H9 (cell line): ENCODE data around the gene UBE3A. TPM values are rescaled to one million over a fixed set of nuclear protein-coding genes. Genes with fewer than 3 reads are reported as not detected.

Source experiments
- DNase-seq: peaks from one replicate; pipeline ENCODE4 v3.0.0-alpha.2; 2017
- H2AFZ ChIP-seq: one replicate; pipeline ENCODE4 v1.6.1; 2013; ENCODE audit warnings: mild to moderate bottlenecking, low read length, control low read depth, moderate library complexity
- H2AK5ac ChIP-seq: 2 replicates; pipeline ENCODE4 v1.6.1; 2013; ENCODE audit warnings: low read length, control low read depth, mixed read lengths; ENCODE audit not compliant: insufficient read length
- H2BK120ac ChIP-seq: one replicate; pipeline ENCODE4 v1.6.1; 2013; ENCODE audit warnings: low read depth, mild to moderate bottlenecking, low read length, control low read depth, inconsistent platforms; ENCODE audit not compliant: poor library complexity, severe bottlenecking
- H2BK12ac ChIP-seq: 2 replicates; pipeline ENCODE4 v1.6.1; 2013; ENCODE audit warnings: low read length, control low read depth, mixed read lengths, low read depth; ENCODE audit not compliant: insufficient read length
- H2BK15ac ChIP-seq: 2 replicates; pipeline ENCODE4 v1.6.1; 2013; ENCODE audit warnings: low read depth, low read length, control low read depth
- H2BK20ac ChIP-seq: one replicate; pipeline ENCODE4 v1.6.1; 2013; ENCODE audit warnings: low read depth, mild to moderate bottlenecking, low read length, control low read depth, inconsistent platforms; ENCODE audit not compliant: poor library complexity, severe bottlenecking
- H2BK5ac ChIP-seq: 2 replicates; pipeline ENCODE4 v1.6.1; 2013; ENCODE audit warnings: low read length, control low read depth, mixed read lengths; ENCODE audit not compliant: insufficient read length
- H3K14ac ChIP-seq: 2 replicates; pipeline ENCODE4 v1.6.1; 2013; ENCODE audit warnings: low read length, control low read depth; ENCODE audit not compliant: insufficient read depth
- H3K18ac ChIP-seq: 2 replicates; pipeline ENCODE4 v1.6.1; 2013; ENCODE audit warnings: low read depth, mild to moderate bottlenecking, mixed read lengths, low read length, control low read depth; ENCODE audit not compliant: insufficient read length
- H3K23ac ChIP-seq: 2 replicates; pipeline ENCODE4 v1.6.1; 2013; ENCODE audit warnings: low read length, control low read depth, mixed read lengths, low read depth; ENCODE audit not compliant: insufficient read length
- H3K23me2 ChIP-seq: 2 replicates; pipeline ENCODE4 v1.6.1; 2013; ENCODE audit warnings: low read depth, mild to moderate bottlenecking, mixed read lengths, low read length, control low read depth; ENCODE audit not compliant: insufficient read length, poor library complexity, severe bottlenecking
- H3K27ac ChIP-seq: 2 replicates; pipeline ENCODE4 v1.5.1; 2013; ENCODE audit warnings: low read length, control low read depth, mixed read lengths, low read depth; ENCODE audit not compliant: insufficient read length
- H3K27me3 ChIP-seq: 2 replicates; pipeline ENCODE4 v1.6.1; 2013; ENCODE audit warnings: low read length, control low read depth, inconsistent platforms; ENCODE audit not compliant: insufficient read depth
- H3K4ac ChIP-seq: 2 replicates; pipeline ENCODE4 v1.6.1; 2013; ENCODE audit warnings: low read depth, mild to moderate bottlenecking, control low read depth, inconsistent platforms, low read length, moderate library complexity
- H3K4me1 ChIP-seq: 2 replicates; pipeline ENCODE4 v1.6.1; 2013; ENCODE audit warnings: low read length, control low read depth, inconsistent platforms; ENCODE audit not compliant: insufficient read depth
- H3K4me2 ChIP-seq: 2 replicates; pipeline ENCODE4 v1.6.1; 2013; ENCODE audit warnings: low read length, control low read depth, mixed read lengths; ENCODE audit not compliant: insufficient read length, insufficient read depth
- H3K56ac ChIP-seq: 2 replicates; pipeline ENCODE4 v1.6.1; 2013; ENCODE audit warnings: low read depth, mild to moderate bottlenecking, mixed read lengths, low read length, control low read depth; ENCODE audit not compliant: insufficient read length
- H3K79me1 ChIP-seq: 2 replicates; pipeline ENCODE4 v1.6.1; 2013; ENCODE audit warnings: low read depth, mild to moderate bottlenecking, moderate library complexity, low read length, control low read depth, inconsistent platforms; ENCODE audit not compliant: insufficient read depth, poor library complexity, severe bottlenecking
- H3K79me2 ChIP-seq: 2 replicates; pipeline ENCODE4 v1.6.1; 2013; ENCODE audit warnings: low read length, control low read depth, inconsistent platforms; ENCODE audit not compliant: insufficient read depth
- H3K9ac ChIP-seq: 2 replicates; pipeline ENCODE4 v1.6.1; 2013; ENCODE audit warnings: low read length, control low read depth, mixed read lengths; ENCODE audit not compliant: insufficient read length; ENCODE audit errors: extremely low read depth
- H3K9me3 ChIP-seq: one replicate; pipeline ENCODE4 v1.6.1; 2013; ENCODE audit warnings: low read depth, low read length, inconsistent platforms; ENCODE audit not compliant: control insufficient read depth
- H3T11ph ChIP-seq: one replicate; pipeline ENCODE4 v1.6.1; 2013; ENCODE audit warnings: mild to moderate bottlenecking, low read length, control low read depth, inconsistent platforms
- H4K20me1 ChIP-seq: one replicate; pipeline ENCODE4 v1.6.1; 2013; ENCODE audit not compliant: control insufficient read depth, insufficient read length, insufficient read depth
- H4K5ac ChIP-seq: 2 replicates; pipeline ENCODE4 v1.6.1; 2013; ENCODE audit warnings: low read depth, mild to moderate bottlenecking, mixed read lengths, low read length, control low read depth; ENCODE audit not compliant: insufficient read length
- H4K8ac ChIP-seq: replicated peaks from 2 replicates; pipeline ENCODE4 v1.6.1; 2013; ENCODE audit warnings: low read length, control low read depth, mixed read lengths, low read depth; ENCODE audit not compliant: insufficient read length
- H4K91ac ChIP-seq: 2 replicates; pipeline ENCODE4 v1.6.1; 2013; ENCODE audit warnings: low read depth, mild to moderate bottlenecking, moderate library complexity, mixed read lengths, low read length, control low read depth; ENCODE audit not compliant: insufficient read length
- H3K27ac Mint-ChIP-seq, 3 experiments: 2 replicates in 2 of 3; 3 replicates in 1 of 3; pipeline ENCODE4 v1.8.0; 2020 to 2021; ENCODE audit warnings: mixed read lengths in 3 of 3, mild to moderate bottlenecking in 1 of 3, moderate library complexity in 1 of 3
- H3K27me3 Mint-ChIP-seq: 2 replicates; pipeline ENCODE4 v1.8.0; 2021; ENCODE audit warnings: low read depth, mild to moderate bottlenecking, moderate library complexity, mixed read lengths
- H3K36me3 Mint-ChIP-seq, 3 experiments: 2 replicates in 2 of 3; 3 replicates in 1 of 3; pipeline ENCODE4 v1.8.0; 2020 to 2021; ENCODE audit warnings: low read depth in 3 of 3, mixed read lengths in 3 of 3; ENCODE audit not compliant: insufficient read depth in 1 of 3
- H3K4me1 Mint-ChIP-seq, 2 experiments: 2 replicates each; pipeline ENCODE4 v1.8.0; 2020; ENCODE audit warnings: mixed read lengths in 2 of 2
- H3K4me3 Mint-ChIP-seq, 2 experiments: 2 replicates in 1 of 2; 3 replicates in 1 of 2; pipeline ENCODE4 v1.8.0; 2020 to 2021; ENCODE audit warnings: mild to moderate bottlenecking in 2 of 2, mixed read lengths in 2 of 2, moderate library complexity in 1 of 2
- H3K9me3 Mint-ChIP-seq, 2 experiments: 2 replicates in 1 of 2; 3 replicates in 1 of 2; pipeline ENCODE4 v1.8.0; 2020; ENCODE audit warnings: mild to moderate bottlenecking in 2 of 2, mixed read lengths in 2 of 2, moderate library complexity in 1 of 2
- CTCF ChIP-seq: fragments of 200-600 bp; sonication (generic); conservative IDR thresholded peaks from 3 replicates; pipeline ENCODE4 v1.8.0; 2021; ENCODE audit warnings: antibody characterized with exemption, mild to moderate bottlenecking
- WGBS: extraction: QIAGEN DNeasy Blood & Tissue Kit; methylation state at CpG from one replicate; pipeline ENCODE4 v1.1.7; 2013; ENCODE audit warnings: missing lambda C conversion rate, low lambda C conversion rate, mixed read lengths; ENCODE audit not compliant: insufficient read length; ENCODE audit errors: extremely low coverage; 5-methylcytosine and 5-hydroxymethylcytosine counted together
- total RNA-seq: library from RNA; stranded (reverse); gene quantifications from 2 replicates; pipeline ENCODE4 v1.2.1, GENCODE V29; 2021

Gene UBE3A
- total RNA-seq, 1 experiment from 2014 or later: 108 TPM

DNA sequence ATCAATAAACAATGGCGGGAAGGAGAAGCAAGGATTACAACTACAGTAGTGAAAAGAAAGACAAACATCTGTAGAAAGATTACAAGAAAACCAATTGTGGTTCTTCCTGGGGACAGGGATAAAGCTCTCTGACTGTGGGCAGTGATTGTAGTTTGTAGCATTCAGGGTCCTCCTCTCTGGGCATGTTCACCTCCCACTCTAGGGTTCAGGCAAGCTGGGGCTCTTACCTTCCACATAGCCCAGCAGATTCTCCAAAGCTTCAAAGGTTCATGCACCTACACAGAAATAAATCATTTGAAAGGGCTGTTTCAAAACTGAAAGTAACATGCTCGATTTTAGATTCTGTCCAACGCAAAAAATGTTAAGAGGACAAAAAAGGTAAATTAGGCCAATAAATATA is 17.4 kb upstream of the UBE3A start:
- no peak overlapping the region for H2AFZ ChIP-seq
- H3K56ac ChIP-seq: no peak overlapping the region
- 0 out of 4 replicates have a peak, but pooled peaks cover 0 to 4% of the 10 kb centered on the region in 2 experiments for H3K4me1 Mint-ChIP-seq
- peaks cover 14 to 26% of the 10 kb centered on the region in 2 experiments for H3K9me3 Mint-ChIP-seq
- H3K9me3 ChIP-seq: no peaks in the 10 kb centered on the region
- H2BK12ac ChIP-seq: no peak overlapping the region
- H2BK5ac ChIP-seq: no peak overlapping the region
- H4K5ac ChIP-seq: no peak overlapping the region
- H3K4ac ChIP-seq: no peak overlapping the region
- H4K20me1 ChIP-seq: no peaks in the 10 kb centered on the region
- no peaks in the 10 kb centered on the region for H3K4me1 ChIP-seq
- DNase-seq: no peak
- H3K36me3 Mint-ChIP-seq: peaks cover 0 to 3% (median 3%) of the 10 kb centered on the region in 3 experiments; a peak in 2 of 7 replicates
- no peak overlapping the region for H4K8ac ChIP-seq
- no peaks in the 10 kb centered on the region for H3K27me3 ChIP-seq
- H3K4me3 Mint-ChIP-seq: no peak overlapping the region
- H2AK5ac ChIP-seq: no peak overlapping the region
- H3K14ac ChIP-seq: no peak overlapping the region
- no peak overlapping the region for H3K27ac ChIP-seq
- no peaks in the 10 kb centered on the region for H3K79me2 ChIP-seq
- H3K79me1 ChIP-seq: no peaks in the 10 kb centered on the region
- no peak for TF ChIP-seq CTCF
- no peak overlapping the region for H3K23ac ChIP-seq
- H3K4me2 ChIP-seq: no peak overlapping the region
- no peak overlapping the region for H2BK120ac ChIP-seq
- no peak overlapping the region for H3K18ac ChIP-seq
- no peak overlapping the region for H2BK20ac ChIP-seq
- no peak overlapping the region for H3T11ph ChIP-seq
- no peaks in the 10 kb centered on the region for H3K23me2 ChIP-seq
- no peak overlapping the region for H3K27ac Mint-ChIP-seq
- no CpG with 5 or more reads among the region's 3 CpGs for WGBS
- no peak overlapping the region for H2BK15ac ChIP-seq
- H4K91ac ChIP-seq: no peak overlapping the region
- H3K9ac ChIP-seq: no peak overlapping the region
- H3K27me3 Mint-ChIP-seq: no peaks in the 10 kb centered on the region
